WTC11 (cell line): ENCODE measurements around the gene CCNL1. TPM values are rescaled to one million over a fixed set of nuclear protein-coding genes. Genes with fewer than 3 reads are reported as not detected.

Experiments
- ATAC-seq: fragments of 200-7000 bp; cut with Tn5 transposase; 2 replicates; pipeline ENCODE4 v1.10.0; 2021; ENCODE audit warnings: mild to moderate bottlenecking, moderate library complexity
- CTCF ChIA-PET: fragments of 300-600 bp; sonication (Branson Sonifier 250); formaldehyde crosslinking; loops from one replicate; lab custom pipeline; 2021; ENCODE audit warnings: antibody characterized with exemption; lab: Charles Lee
- POLR2A ChIA-PET: fragments of 350-600 bp; sonication (Branson Sonifier 250); formaldehyde crosslinking; loops from one replicate; lab custom pipeline; 2021; ENCODE audit warnings: antibody characterized with exemption; lab: Charles Lee
- DNase-seq: peaks from one replicate; pipeline ENCODE4 v3.0.0; 2021; ENCODE audit warnings: low spot score
- H3K27ac Mint-ChIP-seq: 2 replicates; pipeline ENCODE4 v1.8.0; 2021; ENCODE audit warnings: mixed read lengths
- H3K27me3 Mint-ChIP-seq: 2 replicates; pipeline ENCODE4 v1.8.0; 2021; ENCODE audit warnings: low read depth, mild to moderate bottlenecking, moderate library complexity, mixed read lengths
- H3K36me3 Mint-ChIP-seq: 2 replicates; pipeline ENCODE4 v1.8.0; 2021; ENCODE audit warnings: mixed read lengths
- H3K4me1 Mint-ChIP-seq: 2 replicates; pipeline ENCODE4 v1.8.0; 2022; ENCODE audit warnings: mixed read lengths
- H3K4me3 Mint-ChIP-seq: 2 replicates; pipeline ENCODE4 v1.8.0; 2021; ENCODE audit warnings: mild to moderate bottlenecking, moderate library complexity, mixed read lengths
- H3K9me3 Mint-ChIP-seq: 2 replicates; pipeline ENCODE4 v1.8.0; 2021; ENCODE audit warnings: mixed read lengths
- ARID4B ChIP-seq: sonication (generic); formaldehyde crosslinking; IDR thresholded peaks from 2 replicates; pipeline ENCODE4 v1.8.0; 2023; ENCODE audit warnings: missing genetic modification reagents, mild to moderate bottlenecking, borderline replicate concordance
- ATF1 ChIP-seq: sonication (generic); formaldehyde crosslinking; IDR thresholded peaks from 2 replicates; pipeline ENCODE4 v1.8.1; 2023; ENCODE audit warnings: mild to moderate bottlenecking, moderate library complexity, missing genetic modification reagents
- CBFB ChIP-seq: sonication (generic); formaldehyde crosslinking; IDR thresholded peaks from 2 replicates; pipeline ENCODE4 v1.8.1; 2022; ENCODE audit warnings: mild to moderate bottlenecking, low read depth, missing genetic modification reagents
- CTCF ChIP-seq: fragments of 200-600 bp; IDR thresholded peaks from 2 replicates; pipeline ENCODE4 v1.8.0; 2022; ENCODE audit warnings: antibody characterized with exemption
- E2F4 ChIP-seq: sonication (generic); formaldehyde crosslinking; IDR thresholded peaks from 2 replicates; pipeline ENCODE4 v1.8.1; 2022; ENCODE audit warnings: low read depth, mild to moderate bottlenecking, moderate library complexity, missing genetic modification reagents, borderline replicate concordance
- ERG ChIP-seq: fragments of 250-450 bp; sonication (Bioruptor Pico); IDR thresholded peaks from 2 replicates; pipeline ENCODE4 v1.8.0; 2021; ENCODE audit warnings: mild to moderate bottlenecking
- ESRRA ChIP-seq: sonication (generic); formaldehyde crosslinking; IDR thresholded peaks from 2 replicates; pipeline ENCODE4 v1.8.1; 2022; ENCODE audit warnings: mild to moderate bottlenecking, missing genetic modification reagents, borderline replicate concordance
- IRF1 ChIP-seq: sonication (generic); formaldehyde crosslinking; IDR thresholded peaks from 2 replicates; pipeline ENCODE4 v1.8.0; 2023; ENCODE audit warnings: missing genetic modification reagents
- NFATC4 ChIP-seq: fragments of 250-450 bp; sonication (Bioruptor Pico); IDR thresholded peaks from 2 replicates; pipeline ENCODE4 v1.9.0; 2021; ENCODE audit warnings: mild to moderate bottlenecking
- PRDM15 ChIP-seq: sonication (generic); formaldehyde crosslinking; IDR thresholded peaks from 2 replicates; pipeline ENCODE4 v1.8.0; 2022; ENCODE audit warnings: missing genetic modification reagents
- RORB ChIP-seq: fragments of 250-450 bp; sonication (Bioruptor Pico); IDR thresholded peaks from 2 replicates; pipeline ENCODE4 v1.9.0; 2021; ENCODE audit warnings: mild to moderate bottlenecking
- SP1 ChIP-seq: sonication (generic); formaldehyde crosslinking; conservative IDR thresholded peaks from 2 replicates; pipeline ENCODE4 v1.8.1; 2022; ENCODE audit warnings: missing genetic modification reagents
- TEAD1 ChIP-seq: sonication (generic); formaldehyde crosslinking; IDR thresholded peaks from 2 replicates; pipeline ENCODE4 v1.8.0; 2022; ENCODE audit warnings: mild to moderate bottlenecking, missing genetic modification reagents
- TP53 ChIP-seq: sonication (generic); formaldehyde crosslinking; IDR thresholded peaks from 2 replicates; pipeline ENCODE4 v1.8.1; 2023; ENCODE audit warnings: mild to moderate bottlenecking, missing genetic modification reagents
- ZNF281 ChIP-seq: sonication (generic); formaldehyde crosslinking; IDR thresholded peaks from 2 replicates; pipeline ENCODE4 v1.8.0; 2023; ENCODE audit warnings: mild to moderate bottlenecking, missing genetic modification reagents
- ZNF396 ChIP-seq: fragments of 250-450 bp; sonication (Bioruptor Pico); IDR thresholded peaks from 2 replicates; pipeline ENCODE4 v1.8.0; 2021; ENCODE audit warnings: mild to moderate bottlenecking, moderate library complexity, borderline replicate concordance
- ZNF671 ChIP-seq: fragments of 250-450 bp; sonication (Bioruptor Pico); IDR thresholded peaks from 2 replicates; pipeline ENCODE4 v1.8.0; 2021; ENCODE audit warnings: mild to moderate bottlenecking
- total RNA-seq: library from RNA; stranded (reverse); gene quantifications from 3 replicates; pipeline ENCODE4 v1.2.3, GENCODE V29; 2021

The CCNL1 gene
- total RNA-seq, 1 experiment from 2014 or later, result 79.6 TPM

GRCh38 chr3:157104928-157105652 lies 54.9 kb downstream of the CCNL1 start:
- ChIA-PET CTCF (interaction anchor here (0.6 to 3.4 kb wide), 3 partner anchors 9 to 1061 kb away, joined by 3 to 21 read pairs (median 4); no protein-coding TSS in a partner anchor), POLR2A (interaction anchor here (0.6 kb wide), 1 partner anchor 11 kb away, joined by 3 read pairs; no protein-coding TSS in a partner anchor)
- Mint-ChIP-seq H3K27ac (no peak overlapping the region), H3K36me3 (no peaks in the 10 kb centered on the region), H3K27me3 (no peaks in the 10 kb centered on the region), H3K9me3 (no peaks in the 10 kb centered on the region), H3K4me3 (no peak overlapping the region), H3K4me1 (peaks cover 32% of the 10 kb centered on the region)
- TF ChIP-seq CTCF (no peak), NFATC4 (CRISPR knock-in tag) (no peak), SP1 (0 out of 2 replicates have a peak, but pooled peaks have one; percentile 39), ESRRA (CRISPR knock-in tag) (no peak), ERG (CRISPR knock-in tag) (no peak), ZNF671 (CRISPR knock-in tag) (no peak), PRDM15 (peak; percentile 97), CBFB (no peak), ARID4B (CRISPR knock-in tag) (no peak), TEAD1 (CRISPR knock-in tag) (0 out of 2 replicates have a peak, but pooled peaks have one; percentile 34)
- ATAC-seq (peak; percentile 88), DNase-seq (peak; percentile 67)

GRCh38 chr3:157104521-157104920 lies 55.4 kb downstream of the CCNL1 start:
- Mint-ChIP-seq H3K27me3 (no peaks in the 10 kb centered on the region), H3K36me3 (no peaks in the 10 kb centered on the region), H3K4me3 (no peak overlapping the region), H3K27ac (no peak overlapping the region), H3K4me1 (peaks cover 32% of the 10 kb centered on the region), H3K9me3 (no peaks in the 10 kb centered on the region)
- DNase-seq, result no peak
- no peak for ATAC-seq
- CTCF ChIA-PET, result interaction anchor here (0.6 to 3.4 kb wide), 4 partner anchors 9 to 1060 kb away, joined by 3 to 21 read pairs (median 4); no protein-coding TSS in a partner anchor
- POLR2A ChIA-PET, result interaction anchor here (0.6 kb wide), 1 partner anchor 11 kb away, joined by 3 read pairs; no protein-coding TSS in a partner anchor
- TF ChIP-seq TP53 (CRISPR knock-in tag) (no peak), RORB (no peak), ZNF671 (CRISPR knock-in tag) (no peak), E2F4 (no peak), SP1 (no peak), ZNF281 (no peak), IRF1 (CRISPR knock-in tag) (no peak), ATF1 (CRISPR knock-in tag) (no peak), ZNF396 (no peak)
